IPS-18c (cell line): ENCODE results near the gene OXNAD1.

Experiments used
- H3K4me3 ChIP-seq: 2 replicates; pipeline ENCODE4 v1.7.0; 2013; ENCODE audit warnings: low read depth, mild to moderate bottlenecking, low read length, moderate library complexity; ENCODE audit not compliant: insufficient read depth
- H3K9me3 ChIP-seq: one replicate; pipeline ENCODE4 v1.6.1; 2013; ENCODE audit warnings: mild to moderate bottlenecking, low read length, moderate library complexity; ENCODE audit not compliant: control insufficient read depth, insufficient read depth

OXNAD1 gene

GRCh38 chr3:16290007-16290826, 25.2 kb downstream of the OXNAD1 start:
- H3K4me3 ChIP-seq = no peak overlapping the region
- no peaks in the 10 kb centered on the region for H3K9me3 ChIP-seq

- Histone ChIP-seq H3K9me3 (no peaks in the 10 kb centered on the region), H3K4me3 (no peak overlapping the region)
Observed at GRCh38 chr3:16290827-16291196, 25.8 kb downstream of the OXNAD1 start.

- H3K4me3 ChIP-seq = no peak overlapping the region
- no peaks in the 10 kb centered on the region for H3K9me3 ChIP-seq
Observed at GRCh38 chr3:16294844-16295243, 29.8 kb downstream of the OXNAD1 start.

- no peak overlapping the region for H3K4me3 ChIP-seq
- H3K9me3 ChIP-seq = no peaks in the 10 kb centered on the region
Observed at GRCh38 chr3:16295298-16295890, 30.4 kb downstream of the OXNAD1 start.

- Histone ChIP-seq H3K9me3 (no peaks in the 10 kb centered on the region), H3K4me3 (no peak overlapping the region)
Observed at GRCh38 chr3:16297997-16298885, 33.2 kb downstream of the OXNAD1 start.

- Histone ChIP-seq H3K4me3 (no peak overlapping the region), H3K9me3 (no peaks in the 10 kb centered on the region)
Observed at GRCh38 chr3:16298891-16299290, 33.9 kb downstream of the OXNAD1 start.

- Histone ChIP-seq H3K4me3 (no peak overlapping the region), H3K9me3 (no peaks in the 10 kb centered on the region)
Observed at GRCh38 chr3:16299746-16300145, 34.7 kb downstream of the OXNAD1 start.

- Histone ChIP-seq H3K9me3 (no peaks in the 10 kb centered on the region), H3K4me3 (no peak overlapping the region)
Observed at GRCh38 chr3:16300307-16300706, 35.3 kb downstream of the OXNAD1 start.

- H3K9me3 ChIP-seq = no peaks in the 10 kb centered on the region
- no peak overlapping the region for H3K4me3 ChIP-seq
Observed at GRCh38 chr3:16300881-16301359, 35.9 kb downstream of the OXNAD1 start.

- H3K9me3 ChIP-seq = no peaks in the 10 kb centered on the region
- no peak overlapping the region for H3K4me3 ChIP-seq
Observed at GRCh38 chr3:16301507-16301906, 36.5 kb downstream of the OXNAD1 start.

GRCh38 chr3:16302082-16302631, 37.1 kb downstream of the OXNAD1 start:
- no peaks in the 10 kb centered on the region for H3K9me3 ChIP-seq
- H3K4me3 ChIP-seq = 0 out of 2 replicates have a peak overlapping the region, but pooled peaks have one; percentile 2

- Histone ChIP-seq H3K4me3 (no peak overlapping the region), H3K9me3 (no peaks in the 10 kb centered on the region)
Observed at GRCh38 chr3:16303037-16303575, 38.1 kb downstream of the OXNAD1 start.

GRCh38 chr3:16304061-16305010, 39.3 kb downstream of the OXNAD1 start:
- Histone ChIP-seq H3K9me3 (no peaks in the 10 kb centered on the region), H3K4me3 (no peak overlapping the region)

- no peaks in the 10 kb centered on the region for H3K9me3 ChIP-seq
- no peak overlapping the region for H3K4me3 ChIP-seq
Observed at GRCh38 chr3:16305111-16305541, 40.1 kb downstream of the OXNAD1 start.

- H3K4me3 ChIP-seq = no peak overlapping the region
- no peaks in the 10 kb centered on the region for H3K9me3 ChIP-seq
Observed at GRCh38 chr3:16307832-16308531, 43.0 kb downstream of the OXNAD1 start.

GRCh38 chr3:16308727-16309126, 43.7 kb downstream of the OXNAD1 start:
- Histone ChIP-seq H3K4me3 (no peak overlapping the region), H3K9me3 (no peaks in the 10 kb centered on the region)
